ENCODE results near the gene MYCT1.

Gene MYCT1

GRCh38 chr6:152746172-152746553, 48.5 kb downstream of the MYCT1 start:
- no peaks in the 10 kb centered on the region for H3K9me3 Mint-ChIP-seq

GRCh38 chr6:152748843-152749242, 51.1 kb downstream of the MYCT1 start:
- no peaks in the 10 kb centered on the region for H3K36me3 Mint-ChIP-seq (ENCODE audit: low read depth)
- TF ChIP-seq CTCF (IDR thresholded peaks at IDR 0.05; ENCODE audit: unreplicated experiment in 3 of 3) = peak in 2 of 3 experiments; percentile 30 to 34
- peaks cover 5% of the 10 kb centered on the region for H3K27me3 Mint-ChIP-seq (ENCODE audit: low read depth)
- H3K27ac Mint-ChIP-seq = no peak overlapping the region
- no peaks in the 10 kb centered on the region for H3K4me1 Mint-ChIP-seq
- H3K4me3 Mint-ChIP-seq = no peak overlapping the region
- H3K9me3 Mint-ChIP-seq = no peaks in the 10 kb centered on the region

More at GRCh38 chr6:152746172-152746553, 48.5 kb downstream of the MYCT1 start:
- no peaks in the 10 kb centered on the region for H3K36me3 Mint-ChIP-seq (ENCODE audit: low read depth)
- peaks cover 5% of the 10 kb centered on the region for H3K27me3 Mint-ChIP-seq (ENCODE audit: low read depth)
- H3K27ac Mint-ChIP-seq = no peak overlapping the region
- no peak overlapping the region for H3K4me3 Mint-ChIP-seq
- no peaks in the 10 kb centered on the region for H3K4me1 Mint-ChIP-seq
- TF ChIP-seq CTCF (IDR thresholded peaks at IDR 0.05; ENCODE audit: unreplicated experiment in 3 of 3) = no peak

- no peaks in the 10 kb centered on the region for H3K9me3 Mint-ChIP-seq
- H3K36me3 Mint-ChIP-seq (ENCODE audit: low read depth) = no peaks in the 10 kb centered on the region
- no peaks in the 10 kb centered on the region for H3K4me1 Mint-ChIP-seq
- H3K27ac Mint-ChIP-seq = no peak overlapping the region
- TF ChIP-seq CTCF (IDR thresholded peaks at IDR 0.05; ENCODE audit: unreplicated experiment in 3 of 3) = no peak
- H3K4me3 Mint-ChIP-seq = no peak overlapping the region
- peaks cover 5% of the 10 kb centered on the region for H3K27me3 Mint-ChIP-seq (ENCODE audit: low read depth)
Observed at GRCh38 chr6:152749336-152749735, 51.6 kb downstream of the MYCT1 start.

- Mint-ChIP-seq H3K4me3 (no peak within 1 kb of the TSS), H3K4me1 (no peaks in the 10 kb centered on the region), H3K36me3 (ENCODE audit: low read depth) (no peaks in the 10 kb centered on the region), H3K27me3 (ENCODE audit: low read depth) (peaks cover 5% of the 10 kb centered on the region), H3K9me3 (no peaks in the 10 kb centered on the region), H3K27ac (no peak within 1 kb of the TSS)
- no peak for TF ChIP-seq CTCF (IDR thresholded peaks at IDR 0.05; ENCODE audit: unreplicated experiment in 3 of 3)
Observed at GRCh38 chr6:152750694-152751093, 53.0 kb downstream of the MYCT1 start, which contains the start of gene VIP. VIP (plus strand) TSS chr6:152750797; CDS start chr6:152752178, 1,381 bp downstream.

GRCh38 chr6:152765331-152765730, 67.6 kb downstream of the MYCT1 start:
- H3K36me3 Mint-ChIP-seq (ENCODE audit: low read depth) = no peaks in the 10 kb centered on the region
- no peak overlapping the region for H3K4me3 Mint-ChIP-seq
- TF ChIP-seq CTCF (IDR thresholded peaks at IDR 0.05; ENCODE audit: unreplicated experiment in 3 of 3) = no peak
- H3K4me1 Mint-ChIP-seq = no peaks in the 10 kb centered on the region
- H3K27ac Mint-ChIP-seq = no peak overlapping the region
- no peaks in the 10 kb centered on the region for H3K27me3 Mint-ChIP-seq (ENCODE audit: low read depth)
- H3K9me3 Mint-ChIP-seq = no peaks in the 10 kb centered on the region

GRCh38 chr6:152769159-152769558, 71.5 kb downstream of the MYCT1 start:
- H3K9me3 Mint-ChIP-seq = no peaks in the 10 kb centered on the region
- no peaks in the 10 kb centered on the region for H3K27me3 Mint-ChIP-seq (ENCODE audit: low read depth)
- H3K36me3 Mint-ChIP-seq (ENCODE audit: low read depth) = no peaks in the 10 kb centered on the region
- H3K4me1 Mint-ChIP-seq = no peaks in the 10 kb centered on the region
- no peak overlapping the region for H3K4me3 Mint-ChIP-seq
- no peak for TF ChIP-seq CTCF (IDR thresholded peaks at IDR 0.05; ENCODE audit: unreplicated experiment in 3 of 3)
- no peak overlapping the region for H3K27ac Mint-ChIP-seq
